Activated T-helper 17 cell treated with anti-CD3 and anti-CD28 coated beads, Interleukin-2, amount 50 U/mL, for 72 hours (primary cell): ENCODE results near the gene CRYBG3. TPM values are rescaled to one million over a fixed set of nuclear protein-coding genes. Genes with fewer than 3 reads are reported as not detected.

ENCODE experiments used
- ATAC-seq: fragments of 150-1000 bp; cut with Tn5 transposase; replicated peaks from 2 replicates; pipeline ENCODE4 v1.10.0; 2021; ENCODE audit warnings: mild to moderate bottlenecking, moderate library complexity
- H3K27ac Mint-ChIP-seq: one replicate; pipeline ENCODE4 v1.8.0; 2022; ENCODE audit warnings: mixed read lengths
- H3K27me3 Mint-ChIP-seq: one replicate; pipeline ENCODE4 v1.8.0; 2022; ENCODE audit warnings: mixed read lengths
- H3K36me3 Mint-ChIP-seq: one replicate; pipeline ENCODE4 v1.8.0; 2022; ENCODE audit warnings: low read depth, mild to moderate bottlenecking, mixed read lengths
- H3K4me1 Mint-ChIP-seq: one replicate; pipeline ENCODE4 v1.8.0; 2022; ENCODE audit warnings: mixed read lengths
- H3K4me3 Mint-ChIP-seq: one replicate; pipeline ENCODE4 v1.8.0; 2022; ENCODE audit warnings: mild to moderate bottlenecking, mixed read lengths
- H3K9me3 Mint-ChIP-seq: one replicate; pipeline ENCODE4 v1.8.0; 2022; ENCODE audit warnings: mixed read lengths
- total RNA-seq, 2 donors: library from RNA; stranded (reverse); gene quantifications; one replicate each; pipeline ENCODE4 v1.2.3, GENCODE V29; 2022

CRYBG3 gene
- total RNA-seq, result 10 to 100 TPM; 15.3 to 26.7 TPM

GRCh38 chr3:97821774-97822358 lies at the start of gene CRYBG3:
Gene CRYBG3, plus strand, starts transcription at chr3:97822011. Its CDS starts 196 bp downstream, at chr3:97822207.
- peaks cover 4% of the 10 kb centered on the region for H3K27me3 Mint-ChIP-seq
- peak within 1 kb of the TSS; percentile 97 for H3K27ac Mint-ChIP-seq
- ATAC-seq, result peak; percentile 99
- no peaks in the 10 kb centered on the region for H3K9me3 Mint-ChIP-seq
- peaks cover 36% of the 10 kb centered on the region for H3K4me1 Mint-ChIP-seq
- H3K36me3 Mint-ChIP-seq, result peaks cover 15% of the 10 kb centered on the region
- peak within 1 kb of the TSS; percentile 99 for H3K4me3 Mint-ChIP-seq

GRCh38 chr3:97772926-97773325 lies 48.9 kb upstream of the CRYBG3 start:
- H3K4me1 Mint-ChIP-seq, result no peaks in the 10 kb centered on the region
- no peak for ATAC-seq
- H3K9me3 Mint-ChIP-seq, result no peaks in the 10 kb centered on the region
- H3K36me3 Mint-ChIP-seq, result peaks cover 47% of the 10 kb centered on the region
- no peak overlapping the region for H3K4me3 Mint-ChIP-seq
- no peak overlapping the region for H3K27ac Mint-ChIP-seq
- H3K27me3 Mint-ChIP-seq, result no peaks in the 10 kb centered on the region

DNA sequence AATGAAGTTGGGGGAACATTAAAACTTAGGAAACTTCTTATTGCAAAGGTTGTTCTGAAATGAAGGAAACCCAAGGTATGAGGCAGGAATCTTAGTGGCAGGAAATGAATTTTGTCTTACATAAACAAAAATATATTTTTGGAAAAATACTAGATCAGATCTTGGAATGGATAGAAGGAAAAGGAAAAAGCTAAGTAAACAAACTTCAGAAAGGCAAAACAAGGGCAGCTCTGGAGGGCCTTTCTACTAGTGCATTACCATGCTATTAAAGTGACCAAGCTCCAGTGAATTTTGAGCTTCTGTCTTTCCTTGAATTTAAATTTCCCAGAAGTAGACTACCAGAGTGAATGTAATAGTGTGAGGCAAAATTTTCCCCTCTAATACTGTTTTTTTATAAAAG lies 43.7 kb upstream of the CRYBG3 start:
- no peak for ATAC-seq
- H3K27me3 Mint-ChIP-seq, result no peaks in the 10 kb centered on the region
- no peaks in the 10 kb centered on the region for H3K9me3 Mint-ChIP-seq
- H3K4me3 Mint-ChIP-seq, result no peak overlapping the region
- peaks cover 20% of the 10 kb centered on the region for H3K36me3 Mint-ChIP-seq
- no peaks in the 10 kb centered on the region for H3K4me1 Mint-ChIP-seq
- no peak overlapping the region for H3K27ac Mint-ChIP-seq

DNA sequence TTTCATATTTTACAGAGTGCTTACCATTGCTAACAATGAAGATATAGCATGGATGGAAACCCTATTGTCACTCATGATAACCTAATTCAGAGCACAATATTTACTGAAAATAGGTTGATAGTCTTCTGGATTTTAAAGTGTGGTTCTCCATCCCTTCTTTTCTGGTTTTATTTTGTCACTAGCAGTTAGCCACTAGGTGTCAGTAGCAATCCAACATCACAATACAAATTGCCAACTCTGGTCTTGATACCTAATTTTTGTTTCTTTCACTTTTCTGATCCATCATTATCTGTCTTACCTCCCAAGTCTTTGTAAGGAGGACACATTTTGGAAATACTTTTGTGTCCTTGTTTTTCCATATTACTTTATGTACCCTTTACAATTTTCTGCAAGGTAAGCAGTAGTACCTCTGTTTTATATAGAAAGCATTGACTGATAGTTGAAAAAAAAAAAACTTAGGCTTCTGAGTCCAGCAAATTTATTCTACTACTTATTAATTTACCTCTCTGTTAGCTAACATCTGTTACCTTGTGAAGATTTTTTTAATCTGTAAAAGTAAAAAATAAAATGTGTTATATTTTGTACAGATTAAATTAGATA lies 28.3 kb upstream of the CRYBG3 start:
- H3K36me3 Mint-ChIP-seq, result no peaks in the 10 kb centered on the region
- no peak overlapping the region for H3K27ac Mint-ChIP-seq
- no peak overlapping the region for H3K4me3 Mint-ChIP-seq
- no peaks in the 10 kb centered on the region for H3K27me3 Mint-ChIP-seq
- ATAC-seq, result peak; percentile 46
- H3K9me3 Mint-ChIP-seq, result no peaks in the 10 kb centered on the region
- no peaks in the 10 kb centered on the region for H3K4me1 Mint-ChIP-seq

- no peaks in the 10 kb centered on the region for H3K27me3 Mint-ChIP-seq
- H3K27ac Mint-ChIP-seq, result no peak overlapping the region
- H3K9me3 Mint-ChIP-seq, result no peaks in the 10 kb centered on the region
- H3K4me3 Mint-ChIP-seq, result no peak overlapping the region
- no peaks in the 10 kb centered on the region for H3K36me3 Mint-ChIP-seq
- H3K4me1 Mint-ChIP-seq, result no peaks in the 10 kb centered on the region
- no peak for ATAC-seq
These were observed 25.9 kb upstream of the CRYBG3 start for GRCh38 chr3:97795951-97796350.

DNA sequence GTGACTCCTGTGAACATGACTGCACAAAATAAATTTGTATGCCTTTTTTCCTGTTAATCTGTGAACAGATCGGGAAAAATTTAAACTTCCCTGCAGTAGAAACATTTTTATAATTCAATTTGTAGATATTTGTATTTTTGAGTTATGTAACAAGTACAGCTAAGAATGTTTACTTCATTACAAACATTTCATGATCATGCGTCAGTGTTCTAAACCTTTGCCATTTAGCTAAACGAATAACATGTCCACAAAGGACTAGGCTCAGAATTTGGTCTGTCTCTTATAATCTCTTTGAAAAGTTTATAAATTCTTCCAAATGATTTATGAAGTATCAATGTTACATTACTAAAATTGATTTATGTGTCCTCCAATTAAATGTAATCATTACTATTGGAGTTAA lies 17.3 kb upstream of the CRYBG3 start:
- Mint-ChIP-seq H3K36me3 (no peaks in the 10 kb centered on the region), H3K9me3 (no peaks in the 10 kb centered on the region), H3K4me1 (no peaks in the 10 kb centered on the region), H3K27ac (no peak overlapping the region), H3K27me3 (no peaks in the 10 kb centered on the region), H3K4me3 (no peak overlapping the region)
- no peak for ATAC-seq

- Mint-ChIP-seq H3K36me3 (no peaks in the 10 kb centered on the region), H3K27ac (no peak overlapping the region), H3K27me3 (no peaks in the 10 kb centered on the region), H3K4me3 (no peak overlapping the region), H3K9me3 (no peaks in the 10 kb centered on the region), H3K4me1 (peaks cover 10% of the 10 kb centered on the region)
- no peak for ATAC-seq
These were observed 10.9 kb upstream of the CRYBG3 start for GRCh38 chr3:97810779-97811390.

GRCh38 chr3:97815149-97815917 lies 6.5 kb upstream of the CRYBG3 start:
- H3K9me3 Mint-ChIP-seq, result no peaks in the 10 kb centered on the region
- ATAC-seq, result peak; percentile 93
- H3K4me3 Mint-ChIP-seq, result peak overlapping the region; percentile 18
- no peaks in the 10 kb centered on the region for H3K27me3 Mint-ChIP-seq
- peak overlapping the region; percentile 83 for H3K27ac Mint-ChIP-seq
- H3K36me3 Mint-ChIP-seq, result no peaks in the 10 kb centered on the region
- peaks cover 13% of the 10 kb centered on the region for H3K4me1 Mint-ChIP-seq

DNA sequence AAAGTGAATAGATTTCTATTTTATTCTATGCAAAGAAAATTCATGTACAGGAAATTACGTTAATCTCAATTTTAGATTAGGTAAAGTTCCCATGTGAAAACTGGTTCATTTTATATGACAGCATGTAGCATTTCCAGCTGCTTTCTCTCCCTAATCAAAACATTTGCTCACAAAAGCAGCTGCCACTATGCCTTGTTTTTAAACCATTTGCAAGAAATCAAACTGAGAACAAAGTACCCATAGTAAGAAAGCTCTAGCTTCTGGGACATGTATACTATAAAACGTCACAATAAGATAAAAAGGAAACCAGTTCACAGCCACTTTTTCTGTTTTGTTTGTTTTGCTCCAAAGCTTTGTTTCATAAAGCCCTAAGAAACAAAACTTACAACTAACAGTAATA lies 5.0 kb upstream of the CRYBG3 start:
- Mint-ChIP-seq H3K27me3 (no peaks in the 10 kb centered on the region), H3K36me3 (no peaks in the 10 kb centered on the region), H3K27ac (no peak overlapping the region), H3K4me3 (no peak overlapping the region), H3K4me1 (peaks cover 21% of the 10 kb centered on the region), H3K9me3 (no peaks in the 10 kb centered on the region)
- no peak for ATAC-seq

DNA sequence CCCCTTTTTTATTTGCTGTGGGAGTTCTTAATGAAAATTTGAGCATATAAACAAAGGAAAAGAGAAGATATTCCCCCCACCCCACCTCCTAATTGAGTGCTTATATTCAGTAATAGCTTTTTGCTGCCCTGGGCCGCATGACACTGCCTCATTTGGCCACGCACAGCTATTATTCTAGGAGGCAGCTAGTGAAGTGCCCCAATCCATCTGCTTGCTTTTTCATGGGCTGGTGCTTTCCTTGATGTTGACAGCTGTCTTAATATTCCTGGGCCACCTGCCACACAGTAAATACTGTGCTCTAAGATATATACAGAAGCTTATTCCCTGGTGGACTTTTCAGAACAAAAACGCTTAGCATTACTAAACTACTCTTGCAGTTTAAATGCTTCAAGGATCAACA lies 3.8 kb upstream of the CRYBG3 start:
- no peak for ATAC-seq
- Mint-ChIP-seq H3K27me3 (peaks cover 4% of the 10 kb centered on the region), H3K4me3 (no peak overlapping the region), H3K4me1 (peaks cover 28% of the 10 kb centered on the region), H3K9me3 (no peaks in the 10 kb centered on the region), H3K27ac (no peak overlapping the region), H3K36me3 (peaks cover 8% of the 10 kb centered on the region)

- ATAC-seq, result no peak
These were observed 1.0 kb upstream of the CRYBG3 start for GRCh38 chr3:97820780-97821179.

GRCh38 chr3:97821287-97821773 lies 481 bp upstream of the CRYBG3 start:
- H3K27me3 Mint-ChIP-seq, result peaks cover 4% of the 10 kb centered on the region
- H3K4me1 Mint-ChIP-seq, result peaks cover 36% of the 10 kb centered on the region
- peak overlapping the region; percentile 99 for H3K4me3 Mint-ChIP-seq
- H3K27ac Mint-ChIP-seq, result peak overlapping the region; percentile 63
- ATAC-seq, result peak; percentile 55
- H3K36me3 Mint-ChIP-seq, result peaks cover 15% of the 10 kb centered on the region
- no peaks in the 10 kb centered on the region for H3K9me3 Mint-ChIP-seq

More at GRCh38 chr3:97820780-97821179, 1.0 kb upstream of the CRYBG3 start:
- no peaks in the 10 kb centered on the region for H3K9me3 Mint-ChIP-seq
- H3K4me1 Mint-ChIP-seq, result peaks cover 40% of the 10 kb centered on the region
- peak overlapping the region; percentile 63 for H3K27ac Mint-ChIP-seq
- peaks cover 4% of the 10 kb centered on the region for H3K27me3 Mint-ChIP-seq
- H3K4me3 Mint-ChIP-seq, result peak overlapping the region; percentile 99
- peaks cover 15% of the 10 kb centered on the region for H3K36me3 Mint-ChIP-seq

GRCh38 chr3:97822359-97822775 lies 556 bp downstream of the CRYBG3 start:
- Mint-ChIP-seq H3K27me3 (peaks cover 4% of the 10 kb centered on the region), H3K36me3 (peaks cover 15% of the 10 kb centered on the region), H3K4me3 (peak overlapping the region; percentile 99), H3K9me3 (no peaks in the 10 kb centered on the region), H3K4me1 (peaks cover 36% of the 10 kb centered on the region), H3K27ac (peak overlapping the region; percentile 97)
- ATAC-seq, result peak; percentile 25
